GM18505 (cell line): ENCODE results near the gene PDE4B.
"Not testable (repeated sequence)": the region's sequence is repeated elsewhere in the genome, so short reads cannot be mapped to it uniquely, and the experiment has no call there.

Experiments used
- ATAC-seq: cut with Tn5 transposase; IDR thresholded peaks from one replicate; pipeline ENCODE4 v1.9.1; 2021; ENCODE audit not compliant: unreplicated experiment
- POLR2A ChIP-seq: IDR thresholded peaks from 4 replicates; pipeline ENCODE4 v1.6.1; 2011; ENCODE audit warnings: borderline replicate concordance; ENCODE audit not compliant: insufficient read depth, insufficient read length; ENCODE audit errors: extremely low read depth

The PDE4B gene

GRCh38 chr1:66415866-66416265 lies 623.2 kb downstream of the PDE4B start:
- no peak for TF ChIP-seq POLR2A
- no peak for ATAC-seq

- no peak for TF ChIP-seq POLR2A
- ATAC-seq: no peak
Observed at GRCh38 chr1:66416295-66416694, 623.6 kb downstream of the PDE4B start.

DNA sequence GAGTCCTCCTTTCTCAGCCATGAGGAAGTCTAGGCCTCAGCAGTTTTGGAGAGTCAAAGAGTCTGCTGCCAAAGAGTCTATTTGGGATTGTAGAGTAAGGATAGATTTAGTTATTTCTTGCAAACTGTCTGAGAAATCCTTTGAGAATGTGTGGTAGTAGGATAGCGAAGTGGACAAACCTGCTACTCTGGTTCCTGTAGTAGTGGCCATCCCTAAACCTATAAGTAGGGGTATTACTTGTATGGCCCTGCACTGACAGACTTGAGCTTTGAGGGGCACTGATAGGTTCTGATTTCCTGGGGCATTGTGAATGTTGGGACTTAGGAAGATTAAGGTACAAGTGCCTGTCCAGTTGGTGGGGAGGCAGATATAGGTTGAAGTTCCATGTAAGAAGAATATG lies 625.3 kb downstream of the PDE4B start:
- ATAC-seq: no peak
- TF ChIP-seq POLR2A: no peak

- ATAC-seq: not testable (repeated sequence)
Observed at GRCh38 chr1:66420171-66420570, 627.5 kb downstream of the PDE4B start.

GRCh38 chr1:66420906-66421305 lies 628.2 kb downstream of the PDE4B start:
- not testable (repeated sequence) for ATAC-seq

GRCh38 chr1:66422804-66423203 lies 630.1 kb downstream of the PDE4B start:
- no peak for ATAC-seq
- no peak for TF ChIP-seq POLR2A
